Spleen (tissue), 13 donors: ENCODE measurements around the gene SPTBN1. TPM values are rescaled to one million over a fixed set of nuclear protein-coding genes. Genes with fewer than 3 reads are reported as not detected.

Source experiments
- DNase-seq: peaks from one replicate; pipeline ENCODE4 v3.0.0-alpha.2; 2020
- H3K27ac ChIP-seq, 8 donors: fragments of 200-600 bp; sonication (generic) in 7 of 8; 1 replicate in 4 of 8; 2 replicates in 4 of 8; pipeline versions ENCODE4 v1.5.0 to v1.8.0; 2016 to 2021; ENCODE audit warnings: inconsistent platforms in 4 of 8, mild to moderate bottlenecking in 4 of 8, moderate library complexity in 1 of 8
- H3K27me3 ChIP-seq, 7 donors: fragments of 200-600 bp; sonication (generic) in 6 of 7; replicated peaks in 1 of 7; 1 replicate in 4 of 7; 2 replicates in 3 of 7; pipeline versions ENCODE4 v1.5.0 to v1.8.0; 2016 to 2021; ENCODE audit warnings: inconsistent platforms in 3 of 7, mild to moderate bottlenecking in 1 of 7
- H3K36me3 ChIP-seq, 6 donors: fragments of 200-600 bp; sonication (generic) in 5 of 6; 1 replicate in 4 of 6; 2 replicates in 2 of 6; pipeline versions ENCODE4 v1.5.0 to v1.8.0; 2016 to 2021; ENCODE audit warnings: inconsistent platforms in 2 of 6
- H3K4me1 ChIP-seq, 6 donors: fragments of 200-600 bp; sonication (generic) in 5 of 6; 1 replicate in 3 of 6; 2 replicates in 3 of 6; pipeline versions ENCODE4 v1.5.0 to v1.8.0; 2016 to 2021; ENCODE audit warnings: inconsistent platforms in 3 of 6
- H3K4me3 ChIP-seq, 8 donors: fragments of 200-600 bp; sonication (generic) in 7 of 8; 1 replicate in 4 of 8; 2 replicates in 4 of 8; pipeline versions ENCODE4 v1.5.0 to v1.8.0; 2016 to 2021; ENCODE audit warnings: inconsistent platforms in 4 of 8, mild to moderate bottlenecking in 4 of 8, moderate library complexity in 2 of 8
- H3K9me3 ChIP-seq, 8 donors: fragments of 200-600 bp; sonication (generic) in 7 of 8; 1 replicate in 4 of 8; 2 replicates in 4 of 8; pipeline versions ENCODE4 v1.5.0 to v1.8.0; 2016 to 2021; ENCODE audit warnings: inconsistent platforms in 4 of 8
- POLR2A ChIP-seq, 3 donors: fragments of 450-650 bp; IDR thresholded peaks; one replicate each; pipeline ENCODE4 v1.5.1; 2017; ENCODE audit warnings: antibody characterized with exemption in 3 of 3, mild to moderate bottlenecking in 1 of 3
- POLR2AphosphoS5 ChIP-seq, 3 donors: sonication (generic); formaldehyde crosslinking; IDR thresholded peaks; one replicate each; pipeline ENCODE4 v1.5.1; 2017; ENCODE audit warnings: antibody characterized with exemption in 3 of 3
- WGBS, 5 donors: extraction: QIAGEN DNeasy Blood & Tissue Kit in 3 of 5; methylation state at CpG; one replicate each; pipeline versions ENCODE4 v1.1.5 to v1.1.7; 2013 to 2018; 5-methylcytosine and 5-hydroxymethylcytosine counted together
- intact Hi-C: fragments of 100-400 bp; cut with DNase I; formaldehyde crosslinking; loops from one replicate; pipeline ENCODE4 v1.15.0; 2023; ENCODE audit warnings: low total_unique reads
- long read RNA-seq, 2 donors: transcript quantifications; one replicate each; lab custom pipeline, GENCODE V29; 2026
- polyA plus RNA-seq, 3 donors: library from polyadenylated mRNA; stranded (reverse); fragments of 200-250 nt; gene quantifications; one replicate each; pipeline ENCODE4 v1.2.1, GENCODE V29; 2013
- total RNA-seq, 7 donors: library from RNA; depleted of rRNA in 3 of 7; stranded (reverse); fragments of >200 nt in 3 of 7; fragmentation: NEBNext Ultra II Directional in 4 of 7; extraction: Animal tissue kit (Norgen Biotek cat#: 25700) in 4 of 7; gene quantifications; one replicate each; pipeline versions ENCODE4 v1.1.0 to v1.2.1, GENCODE V29; 2016 to 2021
- TF ChIP-seq, protein P1 (sequence below), 11 experiments: fragments of 200-600 bp in 7 of 11; fragments of 450-650 bp in 4 of 11; sonication (generic) in 4 of 11; IDR thresholded peaks in 8 of 11; conservative IDR thresholded peaks in 3 of 11; 1 replicate in 7 of 11; 2 replicates in 4 of 11; pipeline versions ENCODE4 v1.4.0 to v1.8.0; 2016 to 2021; ENCODE audit warnings: antibody characterized with exemption in 11 of 11, inconsistent platforms in 4 of 11, mild to moderate bottlenecking in 1 of 11
- donor health status: healthy with polysubstance abuse.
- donor health status: DM: no; HTN: no; CAD: no; lungs with moderate emphysema.
- donor health status: DM: no; HTN: no; CAD: no.
- donor health status: Bipolar disorder and iron deficiency.
- donor health status: healthy.
- donor health status: DM: no; HTN: no; CAD: no.
- donor health status: DM: yes; HTN: yes; CAD: no.

The SPTBN1 gene
- 100 to 1,000 TPM; 223 to 352 (median 318) TPM for total RNA-seq
- polyA plus RNA-seq: 10 to 100 TPM; 32.7 to 43.8 (median 41.4) TPM
- long read RNA-seq, donor 1, transcript SPTBN1-204 (4 exons, 3,332 nt): major isoform, 11 of 51 reads
- long read RNA-seq, donor 1, partial matches to known transcripts: 40 of 51 reads
- long read RNA-seq, donor 1, other reads (novel, unspliced or antisense): 0 of 51 reads
- long read RNA-seq, donor 2, full-length matches to known transcripts: 4 of 206 reads
- long read RNA-seq, donor 2, partial matches to known transcripts: 202 of 206 reads
- long read RNA-seq, donor 2, other reads (novel, unspliced or antisense): 0 of 206 reads

DNA sequence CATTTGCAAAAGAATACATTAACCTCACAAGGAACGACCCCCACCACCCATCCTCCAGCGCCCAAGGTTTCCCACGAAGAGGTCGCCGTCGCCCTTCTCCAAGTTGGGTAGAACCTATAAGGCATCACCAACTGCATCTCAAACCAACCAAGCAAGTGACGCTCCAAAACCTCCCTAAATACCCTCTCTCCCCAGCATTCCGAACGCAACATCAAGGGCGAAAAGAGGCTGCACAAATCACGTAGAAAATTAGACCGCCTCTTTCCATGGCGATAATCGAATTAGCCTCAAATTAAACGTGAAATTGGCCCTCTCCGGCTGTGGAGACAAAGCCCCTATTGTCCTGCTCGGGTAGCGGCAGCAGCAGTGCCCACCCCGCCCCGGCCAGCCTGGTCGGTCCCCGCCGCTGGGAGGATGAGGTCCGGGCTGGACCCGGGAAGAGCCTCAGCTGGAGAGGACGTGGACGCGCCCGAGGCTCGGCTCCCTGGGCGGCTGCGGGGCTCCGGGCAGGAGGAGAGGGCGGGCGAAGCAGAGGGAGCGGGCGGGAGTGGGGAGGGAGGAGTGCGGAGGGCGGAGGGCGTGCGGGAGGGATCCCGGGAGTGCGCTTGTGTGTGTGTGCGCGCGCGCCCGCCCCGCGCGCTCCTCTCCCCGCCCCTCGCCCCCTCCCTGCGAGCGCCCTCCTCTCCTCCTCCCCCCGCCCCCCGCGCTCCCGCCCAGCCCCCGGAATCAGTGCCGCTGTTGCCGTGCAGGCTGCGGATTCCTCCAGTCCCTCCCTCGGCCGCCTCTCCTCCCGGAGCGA lies at the start of gene SPTBN1:
Gene SPTBN1, plus strand, starts transcription at position 765 of the 799 bp plus-strand sequence. CDS start 70,092 bp downstream, outside the sequence.
- DNase-seq: peak; percentile 89
- no peaks in the 10 kb centered on the region for H3K36me3 ChIP-seq
- intact Hi-C loops: loop anchor here (10.0 kb wide), 1 partner anchor 251 kb away; no protein-coding TSS in a partner anchor
- peaks cover 0 to 60% (median 33%) of the 10 kb centered on the region in 7 donors for H3K27me3 ChIP-seq
- TF ChIP-seq, protein P1, sequence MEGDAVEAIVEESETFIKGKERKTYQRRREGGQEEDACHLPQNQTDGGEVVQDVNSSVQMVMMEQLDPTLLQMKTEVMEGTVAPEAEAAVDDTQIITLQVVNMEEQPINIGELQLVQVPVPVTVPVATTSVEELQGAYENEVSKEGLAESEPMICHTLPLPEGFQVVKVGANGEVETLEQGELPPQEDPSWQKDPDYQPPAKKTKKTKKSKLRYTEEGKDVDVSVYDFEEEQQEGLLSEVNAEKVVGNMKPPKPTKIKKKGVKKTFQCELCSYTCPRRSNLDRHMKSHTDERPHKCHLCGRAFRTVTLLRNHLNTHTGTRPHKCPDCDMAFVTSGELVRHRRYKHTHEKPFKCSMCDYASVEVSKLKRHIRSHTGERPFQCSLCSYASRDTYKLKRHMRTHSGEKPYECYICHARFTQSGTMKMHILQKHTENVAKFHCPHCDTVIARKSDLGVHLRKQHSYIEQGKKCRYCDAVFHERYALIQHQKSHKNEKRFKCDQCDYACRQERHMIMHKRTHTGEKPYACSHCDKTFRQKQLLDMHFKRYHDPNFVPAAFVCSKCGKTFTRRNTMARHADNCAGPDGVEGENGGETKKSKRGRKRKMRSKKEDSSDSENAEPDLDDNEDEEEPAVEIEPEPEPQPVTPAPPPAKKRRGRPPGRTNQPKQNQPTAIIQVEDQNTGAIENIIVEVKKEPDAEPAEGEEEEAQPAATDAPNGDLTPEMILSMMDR (IDR thresholded peaks at IDR 0.05 in 8 of 11, conservative IDR thresholded peaks at IDR 0.05 in 3 of 11): peak in 2 of 11 experiments; percentile 5 to 7
- peak in 2 of 3 donors; percentile 56 to 78 for TF ChIP-seq POLR2A (IDR thresholded peaks at IDR 0.05)
- peak; percentile 89 to 94 (median 93) for TF ChIP-seq POLR2AphosphoS5 (IDR thresholded peaks at IDR 0.05)
- H3K4me1 ChIP-seq: peaks cover 10 to 57% (median 39%) of the 10 kb centered on the region in 6 donors
- 0 to 2% (median 1%) methylated on average over 19 to 64 of the region's 67 CpGs for WGBS, 5 donors
- H3K27ac ChIP-seq: peak within 1 kb of the TSS; percentile 75 to 95 (median 90)
- peak within 1 kb of the TSS; percentile 57 to 90 (median 74) for H3K4me3 ChIP-seq
- no peaks in the 10 kb centered on the region for H3K9me3 ChIP-seq

DNA sequence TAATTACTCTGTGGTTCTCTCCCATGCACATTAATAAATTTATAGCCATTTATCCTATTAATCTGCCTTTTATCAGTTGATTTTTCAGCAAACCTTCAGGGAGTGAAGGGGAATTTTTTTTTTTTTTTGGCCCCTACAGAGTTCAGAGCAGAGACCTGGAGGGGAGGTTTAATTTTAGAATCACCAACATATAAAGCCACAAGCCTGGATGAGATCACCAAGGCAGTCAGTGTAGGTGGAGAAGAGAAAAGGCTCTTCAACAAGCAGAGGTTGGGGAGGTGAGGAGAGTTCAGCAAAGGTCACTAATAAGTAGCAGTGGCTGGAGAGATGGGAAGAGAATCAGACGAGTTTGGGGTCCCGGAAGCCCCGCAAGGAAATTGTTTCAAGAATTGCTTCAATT lies 48.4 kb upstream of the SPTBN1 start:
- intact Hi-C loops: no loop called here
- H3K27me3 ChIP-seq: peaks cover 0 to 18% (median 0%) of the 10 kb centered on the region in 7 donors
- TF ChIP-seq POLR2AphosphoS5 (IDR thresholded peaks at IDR 0.05) (no peak), POLR2A (IDR thresholded peaks at IDR 0.05) (no peak)
- TF ChIP-seq, protein P1 (IDR thresholded peaks at IDR 0.05 in 8 of 11, conservative IDR thresholded peaks at IDR 0.05 in 3 of 11): no peak
- DNase-seq: no peak
- no peak overlapping the region for H3K27ac ChIP-seq
- no peaks in the 10 kb centered on the region for H3K36me3 ChIP-seq
- WGBS, 5 donors: 87 to 99% (median 92%) methylated on average over 3 of the region's 3 CpGs
- H3K9me3 ChIP-seq: no peaks in the 10 kb centered on the region
- peaks cover 3 to 19% (median 10%) of the 10 kb centered on the region in 6 donors for H3K4me1 ChIP-seq
- no peak overlapping the region for H3K4me3 ChIP-seq

DNA sequence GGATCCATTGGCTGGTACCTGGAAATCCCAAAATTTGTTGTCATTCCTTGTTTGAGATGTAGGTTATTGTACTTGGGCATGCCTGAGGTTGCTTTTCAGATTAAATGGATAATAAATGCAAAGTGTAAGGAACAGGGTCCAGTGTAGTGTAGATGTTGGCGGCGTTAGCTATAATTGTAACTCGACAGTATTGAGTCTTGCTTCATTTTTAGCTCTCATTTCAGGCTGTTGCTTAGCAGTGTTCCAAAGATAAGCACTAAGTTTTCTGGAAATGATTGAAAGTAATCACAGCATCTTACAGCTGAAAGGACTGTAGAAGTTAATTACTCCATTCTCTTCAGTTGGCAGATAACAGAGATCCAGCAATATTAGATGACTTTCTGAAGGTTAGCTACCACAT lies 47.8 kb upstream of the SPTBN1 start:
- no peaks in the 10 kb centered on the region for H3K9me3 ChIP-seq
- no peaks in the 10 kb centered on the region for H3K36me3 ChIP-seq
- H3K27me3 ChIP-seq: peaks cover 0 to 21% (median 0%) of the 10 kb centered on the region in 7 donors
- no peak for DNase-seq
- TF ChIP-seq, protein P1 (IDR thresholded peaks at IDR 0.05 in 8 of 11, conservative IDR thresholded peaks at IDR 0.05 in 3 of 11): no peak
- 86 to 97% (median 94%) methylated on average over 3 of the region's 3 CpGs for WGBS, 5 donors
- H3K4me3 ChIP-seq: no peak overlapping the region
- H3K4me1 ChIP-seq: peaks cover 3 to 18% (median 9%) of the 10 kb centered on the region in 6 donors
- intact Hi-C loops: no loop called here
- no peak overlapping the region for H3K27ac ChIP-seq

DNA sequence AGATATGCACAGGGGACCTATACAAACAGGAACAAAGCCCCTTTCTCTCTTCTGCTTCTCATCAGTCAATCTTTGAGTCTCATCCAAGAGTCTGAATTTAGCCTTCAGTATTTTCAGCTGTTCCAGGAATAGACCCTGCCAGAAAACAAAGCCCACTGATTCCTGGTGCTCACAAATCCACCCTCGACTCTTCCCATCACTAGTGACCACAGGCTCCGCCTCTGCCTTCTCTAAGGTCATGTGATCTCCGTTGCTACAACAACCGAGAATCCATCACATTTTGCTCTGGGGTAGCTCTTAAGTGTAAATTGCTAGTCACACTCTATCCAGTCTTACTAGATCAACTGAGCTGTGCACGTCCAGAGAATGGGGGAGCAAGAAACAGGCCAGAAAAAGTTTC lies 46.4 kb upstream of the SPTBN1 start:
- peaks cover 0 to 21% (median 0%) of the 10 kb centered on the region in 7 donors for H3K27me3 ChIP-seq
- H3K4me1 ChIP-seq: peaks cover 0 to 10% (median 2%) of the 10 kb centered on the region in 6 donors
- peak overlapping the region in 3 of 8 donors; percentile 4 to 55 (median 5) for H3K27ac ChIP-seq
- no peak overlapping the region for H3K4me3 ChIP-seq
- intact Hi-C loops: no loop called here
- WGBS, 5 donors: 62 to 80% (median 70%) methylated on average over 5 of the region's 5 CpGs
- DNase-seq: no peak
- no peaks in the 10 kb centered on the region for H3K9me3 ChIP-seq
- H3K36me3 ChIP-seq: no peaks in the 10 kb centered on the region
- TF ChIP-seq POLR2AphosphoS5 (IDR thresholded peaks at IDR 0.05) (no peak), POLR2A (IDR thresholded peaks at IDR 0.05) (no peak)
- TF ChIP-seq, protein P1 (IDR thresholded peaks at IDR 0.05 in 8 of 11, conservative IDR thresholded peaks at IDR 0.05 in 3 of 11): no peak
